Measurements from ENCODE around the gene DMXL1.

Gene DMXL1, protein sequence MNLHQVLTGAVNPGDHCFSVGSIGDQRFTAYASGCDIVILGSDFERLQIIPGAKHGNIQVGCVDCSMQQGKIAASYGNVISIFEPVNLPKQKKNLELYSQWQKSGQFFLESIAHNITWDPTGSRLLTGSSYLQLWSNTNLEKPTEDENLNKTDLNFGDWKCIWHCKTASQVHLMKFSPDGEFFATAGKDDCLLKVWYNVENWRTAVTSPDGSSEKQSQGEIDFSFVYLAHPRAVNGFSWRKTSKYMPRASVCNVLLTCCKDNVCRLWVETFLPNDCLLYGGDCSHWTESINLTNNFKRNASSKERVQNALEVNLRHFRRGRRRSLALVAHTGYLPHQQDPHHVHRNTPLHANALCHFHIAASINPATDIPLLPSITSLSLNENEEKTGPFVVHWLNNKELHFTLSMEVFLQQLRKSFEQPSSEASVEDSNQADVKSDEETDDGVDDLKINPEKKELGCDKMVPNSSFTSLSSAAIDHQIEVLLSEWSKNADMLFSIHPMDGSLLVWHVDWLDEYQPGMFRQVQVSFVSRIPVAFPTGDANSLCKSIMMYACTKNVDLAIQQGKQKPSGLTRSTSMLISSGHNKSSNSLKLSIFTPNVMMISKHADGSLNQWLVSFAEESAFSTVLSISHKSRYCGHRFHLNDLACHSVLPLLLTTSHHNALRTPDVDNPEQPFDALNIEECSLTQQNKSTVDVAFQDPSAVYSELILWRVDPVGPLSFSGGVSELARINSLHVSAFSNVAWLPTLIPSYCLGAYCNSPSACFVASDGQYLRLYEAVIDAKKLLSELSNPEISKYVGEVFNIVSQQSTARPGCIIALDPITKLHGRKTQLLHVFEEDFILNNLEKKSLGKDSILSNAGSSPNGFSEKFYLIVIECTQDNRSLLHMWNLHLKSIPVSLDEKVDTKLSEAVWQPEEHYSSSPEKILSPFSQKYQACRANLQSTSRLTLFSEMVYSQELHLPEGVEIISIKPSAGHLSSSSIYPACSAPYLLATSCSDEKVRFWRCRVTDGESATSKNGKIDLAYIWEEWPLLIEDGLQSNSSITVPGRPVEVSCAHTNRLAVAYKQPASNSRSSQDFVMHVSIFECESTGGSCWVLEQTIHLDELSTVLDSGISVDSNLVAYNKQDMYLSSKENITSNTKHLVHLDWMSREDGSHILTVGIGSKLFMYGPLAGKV (N-terminal part only)

DNA sequence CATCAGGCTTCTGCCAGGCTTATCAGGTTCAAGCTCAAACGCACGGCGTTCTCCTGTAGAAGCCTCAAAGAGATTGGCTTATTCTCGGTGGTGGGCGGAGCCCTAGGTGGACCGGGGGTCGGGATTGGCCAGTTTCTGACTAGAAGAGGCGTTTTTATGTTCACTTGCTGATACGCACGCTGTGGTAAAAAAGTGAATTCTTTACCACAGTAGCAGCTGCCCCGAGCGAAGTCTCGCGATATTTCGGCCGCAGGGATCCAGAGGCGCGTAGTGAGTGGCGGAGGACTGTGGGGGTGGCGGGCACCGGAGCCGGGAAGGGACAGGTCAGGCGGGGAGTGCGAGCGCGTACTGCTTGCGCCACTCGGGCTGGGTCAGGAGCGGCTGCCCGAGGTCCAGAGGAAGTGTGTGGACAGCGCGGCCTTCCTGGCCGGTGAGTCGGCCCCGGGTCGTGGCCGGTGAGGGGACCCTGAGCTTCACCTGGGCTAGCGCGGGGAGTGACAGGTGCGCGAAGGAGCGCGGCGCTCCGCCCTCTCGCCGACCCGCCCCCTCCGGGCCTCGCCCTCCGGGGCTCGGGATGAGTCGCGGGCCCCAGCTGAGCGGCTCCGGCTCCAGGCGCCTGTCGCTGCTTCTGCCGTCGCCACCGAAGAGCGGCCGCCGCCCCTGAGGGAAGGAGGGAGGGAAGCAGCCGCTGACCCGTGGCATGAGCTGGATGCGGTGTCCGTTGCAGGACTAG lies at the start of gene DMXL1:
Gene DMXL1 (plus strand): TSS at position 260 of the 733 bp plus-strand sequence. CDS start 483 bp downstream, outside the sequence.
- Mint-ChIP-seq H3K27me3 (no peaks in the 10 kb centered on the region), H3K9me3 (no peaks in the 10 kb centered on the region), H3K4me3 (peak within 1 kb of the TSS; percentile 89), H3K27ac (peak within 1 kb of the TSS; percentile 97), H3K4me1 (ENCODE audit: low read depth) (peaks cover 42% of the 10 kb centered on the region), H3K36me3 (ENCODE audit: low read depth) (peaks cover 25% of the 10 kb centered on the region)
- intact Hi-C loops (cut with micrococcal nuclease) = loop anchor here (5.0 kb wide), 4 partner anchors 49 to 341 kb away; partner anchors contain the start of gene DTWD2

DNA sequence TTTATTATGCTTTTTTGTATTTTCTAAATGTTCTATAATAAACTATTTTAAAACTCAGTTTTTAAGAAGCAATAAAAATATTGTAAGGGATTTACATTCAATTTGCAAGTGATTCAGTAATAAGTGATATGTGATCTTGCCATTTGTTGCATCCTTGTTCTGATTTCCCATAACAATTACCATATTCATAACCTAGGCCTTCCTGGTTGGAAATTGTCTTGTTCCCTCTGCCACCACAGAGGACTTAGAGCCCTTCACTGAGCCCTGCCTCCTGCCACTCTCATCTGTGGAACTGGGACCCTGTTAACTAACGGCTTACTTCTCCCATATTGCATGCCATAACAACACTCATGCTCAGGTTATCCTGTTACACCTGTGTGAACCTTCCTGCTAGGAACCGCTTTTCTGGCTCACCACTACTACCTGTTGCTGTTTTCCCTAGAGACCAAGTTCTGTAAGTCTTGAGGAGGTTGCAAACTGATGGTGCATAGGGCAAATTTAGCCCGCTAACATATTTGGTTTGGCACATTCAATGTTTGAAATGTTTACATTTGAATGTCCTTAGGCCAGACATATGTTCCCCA lies 49.6 kb upstream of the DMXL1 start:
- intact Hi-C loops (cut with micrococcal nuclease) = loop anchor here (5.0 kb wide), 1 partner anchor 51 kb away; the partner anchor contains the start of gene DMXL1
- peaks cover 49% of the 10 kb centered on the region for H3K4me1 Mint-ChIP-seq (ENCODE audit: low read depth)
- peak overlapping the region; percentile 54 for H3K27ac Mint-ChIP-seq
- peaks cover 8% of the 10 kb centered on the region for H3K9me3 Mint-ChIP-seq
- no peaks in the 10 kb centered on the region for H3K27me3 Mint-ChIP-seq
- H3K36me3 Mint-ChIP-seq (ENCODE audit: low read depth) = no peaks in the 10 kb centered on the region
- H3K4me3 Mint-ChIP-seq = no peak overlapping the region

DNA sequence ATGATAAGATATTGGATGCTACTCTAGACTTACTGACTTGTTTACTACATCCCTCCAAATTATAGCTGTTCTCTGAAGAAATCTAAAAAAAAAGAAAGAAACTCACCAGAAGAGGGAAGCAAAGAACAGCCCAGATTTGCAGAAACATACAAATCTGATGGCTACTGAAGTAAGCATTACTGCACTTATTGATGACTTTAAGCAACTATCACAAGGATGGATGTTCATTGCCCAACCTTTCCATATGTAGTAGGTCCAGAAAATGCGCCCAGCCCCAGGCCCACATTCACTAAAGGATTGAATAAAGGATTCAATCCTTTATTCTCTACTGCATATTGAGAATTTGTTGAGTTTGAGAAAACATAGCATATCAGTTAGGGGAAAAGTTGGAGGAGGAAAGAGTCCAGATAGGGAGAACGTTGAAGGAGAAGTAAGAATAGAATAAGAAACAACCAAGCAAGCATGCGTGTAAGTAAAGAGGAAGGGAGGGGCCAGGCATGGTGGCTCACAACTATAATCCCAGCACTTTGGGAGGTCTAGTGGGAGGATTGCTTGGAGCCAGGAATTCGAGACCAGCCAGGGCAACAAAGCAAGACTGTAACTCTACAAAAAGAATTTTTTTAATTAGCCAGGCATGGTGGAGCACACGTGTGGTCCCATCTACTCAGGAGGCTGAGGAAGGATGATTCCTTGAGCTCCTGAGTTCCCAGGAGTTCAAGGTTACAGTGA lies 48.7 kb upstream of the DMXL1 start:
- H3K27me3 Mint-ChIP-seq = no peaks in the 10 kb centered on the region
- no peaks in the 10 kb centered on the region for H3K36me3 Mint-ChIP-seq (ENCODE audit: low read depth)
- H3K27ac Mint-ChIP-seq = peak overlapping the region; percentile 54
- H3K4me3 Mint-ChIP-seq = no peak overlapping the region
- H3K9me3 Mint-ChIP-seq = peaks cover 8% of the 10 kb centered on the region
- intact Hi-C loops (cut with micrococcal nuclease) = loop anchor here (5.0 kb wide), 1 partner anchor 50 kb away; the partner anchor contains the start of gene DMXL1
- peaks cover 42% of the 10 kb centered on the region for H3K4me1 Mint-ChIP-seq (ENCODE audit: low read depth)

DNA sequence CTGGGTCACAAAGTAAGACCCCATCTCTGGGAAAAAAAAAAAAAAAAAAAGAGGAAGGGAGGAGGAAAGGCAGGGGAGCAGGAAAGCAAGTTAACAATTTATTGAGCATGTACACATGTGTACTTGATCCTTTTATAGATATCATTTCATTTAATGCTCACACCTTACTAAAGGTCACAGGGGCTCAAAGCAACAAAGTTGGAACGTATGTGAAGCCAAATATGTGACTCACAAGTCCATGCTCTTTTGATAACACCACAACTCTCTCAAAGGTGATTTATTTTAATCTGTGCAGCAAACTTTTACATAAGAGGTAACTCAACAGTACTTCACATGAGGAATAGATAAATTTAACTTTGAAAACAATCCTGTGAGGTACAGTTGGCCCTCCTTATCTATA lies 48.1 kb upstream of the DMXL1 start:
- peak overlapping the region; percentile 54 for H3K27ac Mint-ChIP-seq
- H3K27me3 Mint-ChIP-seq = no peaks in the 10 kb centered on the region

DNA sequence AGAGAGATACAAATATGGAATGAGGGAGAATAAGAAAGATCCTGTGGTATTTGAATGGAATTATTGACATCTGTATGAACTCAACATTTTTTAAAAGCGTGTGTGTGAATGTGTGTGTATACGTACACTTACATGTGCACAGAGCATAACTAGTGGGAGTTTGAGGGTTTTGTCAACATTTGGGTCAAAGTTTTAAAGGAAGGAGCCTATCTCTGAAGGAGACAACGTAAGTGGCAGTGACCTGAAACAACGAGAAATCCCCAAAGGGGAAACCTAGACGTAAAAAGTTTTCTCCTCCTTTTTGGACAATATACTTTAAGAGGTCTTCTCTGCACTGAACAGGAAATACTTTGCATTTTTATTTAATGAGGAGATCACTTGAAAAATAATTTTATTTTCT lies 42.3 kb upstream of the DMXL1 start:
- no peaks in the 10 kb centered on the region for H3K27me3 Mint-ChIP-seq
- no peaks in the 10 kb centered on the region for H3K36me3 Mint-ChIP-seq (ENCODE audit: low read depth)
- peaks cover 29% of the 10 kb centered on the region for H3K4me1 Mint-ChIP-seq (ENCODE audit: low read depth)
- peaks cover 8% of the 10 kb centered on the region for H3K9me3 Mint-ChIP-seq
- H3K4me3 Mint-ChIP-seq = no peak overlapping the region
- intact Hi-C loops (cut with micrococcal nuclease) = no loop called here
- no peak overlapping the region for H3K27ac Mint-ChIP-seq

More for the DNA sequence above, 48.1 kb upstream of the DMXL1 start:
- Mint-ChIP-seq H3K4me3 (no peak overlapping the region), H3K36me3 (ENCODE audit: low read depth) (no peaks in the 10 kb centered on the region), H3K4me1 (ENCODE audit: low read depth) (peaks cover 42% of the 10 kb centered on the region), H3K9me3 (peaks cover 8% of the 10 kb centered on the region)
- intact Hi-C loops (cut with micrococcal nuclease) = loop anchor here (5.0 kb wide), 1 partner anchor 50 kb away; the partner anchor contains the start of gene DMXL1

DNA sequence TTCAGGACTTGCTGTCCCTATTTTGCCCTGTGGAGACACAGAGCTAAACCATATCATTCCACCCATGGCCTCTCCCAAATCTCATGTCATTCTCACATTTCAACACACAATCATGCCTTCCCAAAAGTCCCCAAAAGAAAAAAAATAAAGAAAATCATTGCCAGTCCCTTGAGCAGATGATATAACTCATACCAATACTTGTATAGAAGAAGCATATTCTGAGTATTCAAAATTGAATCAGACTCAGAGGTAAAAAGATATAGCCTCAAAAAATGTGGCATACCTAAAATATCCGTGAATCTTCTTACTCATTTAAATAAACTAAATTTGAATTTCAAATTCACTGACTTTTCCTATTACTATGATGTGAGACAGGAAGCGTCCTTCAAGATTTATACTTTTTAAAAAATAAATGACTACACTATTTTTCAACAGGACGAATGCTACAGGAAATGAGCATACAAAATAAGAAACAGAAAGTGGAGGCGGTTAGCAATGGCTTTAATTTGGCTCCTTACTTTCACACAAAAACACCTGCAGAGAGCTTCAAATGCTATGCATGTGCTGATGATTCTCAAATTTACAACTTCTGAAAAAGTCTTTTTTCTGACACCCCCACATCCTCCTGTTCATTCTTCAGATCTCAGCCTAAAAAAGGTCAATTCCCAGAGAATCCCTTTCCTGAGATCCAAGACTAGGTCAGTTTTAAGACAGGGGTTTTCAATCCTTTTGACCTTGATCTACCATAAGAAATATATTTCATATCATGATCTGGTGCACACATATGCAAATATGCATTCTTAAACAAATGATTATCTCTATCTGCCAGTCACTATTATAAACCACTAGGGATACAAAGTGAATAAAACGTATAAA lies 39.6 kb upstream of the DMXL1 start:
- Mint-ChIP-seq H3K4me3 (no peak overlapping the region), H3K27ac (peak overlapping the region; percentile 18), H3K9me3 (no peaks in the 10 kb centered on the region), H3K4me1 (ENCODE audit: low read depth) (peaks cover 27% of the 10 kb centered on the region), H3K27me3 (no peaks in the 10 kb centered on the region), H3K36me3 (ENCODE audit: low read depth) (no peaks in the 10 kb centered on the region)
- intact Hi-C loops (cut with micrococcal nuclease) = no loop called here

DNA sequence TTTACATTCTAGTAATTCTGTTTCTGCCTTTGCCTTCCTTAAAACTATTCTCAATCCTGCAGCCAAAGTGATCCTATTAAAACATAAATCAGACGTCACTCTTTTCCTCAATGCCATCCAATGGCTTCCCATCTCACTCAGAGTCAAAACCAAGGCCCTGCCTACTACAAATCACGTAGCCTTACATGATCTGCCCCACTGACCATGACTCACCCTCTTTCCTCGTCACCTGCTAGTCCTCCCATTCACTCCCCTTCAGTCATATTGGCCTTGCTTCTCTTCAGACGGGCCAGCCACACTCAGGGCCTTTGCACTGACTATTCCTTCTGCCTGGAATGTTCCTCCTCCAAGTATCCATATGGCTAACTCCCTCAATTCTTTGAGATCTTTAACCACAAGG lies 39.0 kb upstream of the DMXL1 start:
- peak overlapping the region; percentile 18 for H3K27ac Mint-ChIP-seq
- no peaks in the 10 kb centered on the region for H3K27me3 Mint-ChIP-seq
- no peak overlapping the region for H3K4me3 Mint-ChIP-seq
- H3K4me1 Mint-ChIP-seq (ENCODE audit: low read depth) = peaks cover 27% of the 10 kb centered on the region
- no peaks in the 10 kb centered on the region for H3K36me3 Mint-ChIP-seq (ENCODE audit: low read depth)
- no peaks in the 10 kb centered on the region for H3K9me3 Mint-ChIP-seq
- intact Hi-C loops (cut with micrococcal nuclease) = no loop called here

DNA sequence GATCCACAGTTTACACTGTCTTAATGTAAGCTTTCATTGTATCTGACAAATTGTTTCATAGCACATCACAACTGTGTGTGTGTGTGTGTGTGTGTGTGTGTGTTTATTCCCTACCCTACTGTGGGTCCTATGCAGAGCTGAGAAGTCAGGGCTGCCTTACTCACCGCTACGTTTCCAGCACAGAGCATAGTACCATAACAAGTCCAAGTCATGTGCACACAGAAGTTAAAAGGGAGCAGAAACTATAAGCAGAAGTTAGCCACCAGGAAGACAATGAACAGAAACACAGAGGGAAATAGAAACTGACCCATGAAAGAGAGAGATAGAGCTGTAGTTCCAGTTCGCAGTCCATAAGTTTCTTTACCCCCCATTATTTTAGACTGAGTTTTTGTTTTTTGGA lies 38.2 kb upstream of the DMXL1 start:
- no peaks in the 10 kb centered on the region for H3K27me3 Mint-ChIP-seq
- no peaks in the 10 kb centered on the region for H3K9me3 Mint-ChIP-seq
- H3K4me1 Mint-ChIP-seq (ENCODE audit: low read depth) = peaks cover 27% of the 10 kb centered on the region
- intact Hi-C loops (cut with micrococcal nuclease) = no loop called here
- H3K27ac Mint-ChIP-seq = peak overlapping the region; percentile 18
- H3K4me3 Mint-ChIP-seq = peak overlapping the region; percentile 21
- no peaks in the 10 kb centered on the region for H3K36me3 Mint-ChIP-seq (ENCODE audit: low read depth)

DNA sequence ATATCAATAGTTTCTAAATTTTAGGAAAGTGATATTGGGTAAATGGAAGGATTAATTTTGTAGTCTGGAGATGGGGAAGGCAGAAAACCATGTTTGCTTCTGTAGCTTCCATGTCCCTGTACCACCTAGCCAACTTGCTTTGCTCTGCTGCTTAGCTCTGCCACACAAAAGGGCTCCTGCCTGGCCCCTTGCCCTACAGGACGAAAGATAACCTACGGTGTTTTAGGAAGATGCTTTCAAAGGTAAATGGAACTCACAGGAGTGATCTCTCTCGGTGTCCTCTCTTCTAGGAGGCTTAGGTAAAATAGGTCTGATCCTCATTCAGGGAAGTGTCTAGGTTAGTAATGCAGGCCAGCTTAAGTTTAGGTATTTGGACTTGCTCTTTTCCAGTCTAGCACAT lies 37.8 kb upstream of the DMXL1 start:
- Mint-ChIP-seq H3K36me3 (ENCODE audit: low read depth) (no peaks in the 10 kb centered on the region), H3K27me3 (no peaks in the 10 kb centered on the region), H3K4me3 (no peak overlapping the region), H3K4me1 (ENCODE audit: low read depth) (peaks cover 27% of the 10 kb centered on the region), H3K9me3 (no peaks in the 10 kb centered on the region), H3K27ac (peak overlapping the region; percentile 18)
- intact Hi-C loops (cut with micrococcal nuclease) = no loop called here

DNA sequence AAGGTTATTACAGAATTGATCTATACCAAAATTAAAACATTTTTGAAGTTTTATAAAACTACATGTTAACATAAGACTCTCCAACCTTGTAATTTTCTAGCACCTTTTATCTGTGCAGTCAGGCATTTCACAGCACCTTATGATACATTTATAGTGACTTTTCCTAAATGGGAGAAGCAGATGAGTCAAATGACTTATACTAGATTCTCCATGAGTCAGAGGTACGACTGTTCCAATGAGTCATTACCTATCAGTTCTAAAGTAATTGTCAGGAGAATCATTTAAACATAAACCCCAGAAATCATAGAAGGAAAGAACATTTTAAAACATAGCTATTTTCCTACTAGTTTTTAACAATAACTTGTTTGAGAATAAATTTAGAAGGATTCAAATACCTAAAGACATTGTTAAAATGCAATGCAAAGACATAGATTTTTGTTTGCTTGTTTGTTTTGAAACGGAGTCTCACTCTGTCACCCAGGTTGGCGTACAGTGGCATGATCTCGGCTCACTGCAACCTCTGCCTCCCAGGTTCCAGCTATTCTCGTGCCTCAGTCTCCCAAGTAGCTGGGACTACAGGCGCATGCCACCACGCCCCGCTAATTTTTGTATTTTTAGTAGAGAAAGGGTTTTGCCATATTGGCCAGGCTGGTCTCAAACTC lies 34.7 kb upstream of the DMXL1 start:
- no peak overlapping the region for H3K4me3 Mint-ChIP-seq

DNA sequence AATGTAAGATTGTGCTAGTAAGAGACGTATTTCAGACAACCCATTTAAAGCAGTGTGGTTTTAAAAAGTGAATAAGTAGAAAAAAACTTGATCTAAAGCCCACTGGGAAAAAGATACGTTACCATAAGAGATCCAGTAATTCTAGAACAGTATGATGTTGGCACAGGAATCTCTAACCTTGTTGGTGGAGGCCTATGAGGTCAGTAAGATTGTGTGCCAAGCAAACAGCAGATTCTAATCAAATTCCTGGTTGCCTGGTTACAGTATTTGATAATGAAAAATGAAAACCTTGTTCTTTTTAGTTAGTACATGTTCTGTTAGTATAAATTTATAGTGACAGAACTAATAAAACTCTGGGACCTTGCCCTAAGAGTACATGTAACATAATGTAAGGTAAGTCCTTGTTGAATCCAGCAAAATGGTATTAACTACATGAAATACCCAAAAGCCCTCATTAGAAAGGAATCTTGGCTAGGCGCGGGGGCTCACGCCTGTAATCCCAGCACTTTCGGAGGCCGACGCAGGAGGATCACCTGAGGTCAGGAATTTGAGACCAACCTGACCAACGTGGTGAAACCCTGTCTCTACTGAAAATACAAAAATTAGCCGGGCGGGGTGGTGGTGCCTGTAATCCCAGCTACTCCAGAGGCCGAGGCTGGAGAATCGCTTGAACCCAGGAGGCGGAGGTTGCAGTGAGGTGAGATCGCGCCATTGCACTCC lies 33.2 kb upstream of the DMXL1 start:
- intact Hi-C loops (cut with micrococcal nuclease) = no loop called here
- H3K4me3 Mint-ChIP-seq = no peak overlapping the region
- H3K27ac Mint-ChIP-seq = no peak overlapping the region
- no peaks in the 10 kb centered on the region for H3K36me3 Mint-ChIP-seq (ENCODE audit: low read depth)
- no peaks in the 10 kb centered on the region for H3K27me3 Mint-ChIP-seq
- H3K9me3 Mint-ChIP-seq = no peaks in the 10 kb centered on the region
- H3K4me1 Mint-ChIP-seq (ENCODE audit: low read depth) = peaks cover 10% of the 10 kb centered on the region

More for the DNA sequence above, 34.7 kb upstream of the DMXL1 start:
- no peaks in the 10 kb centered on the region for H3K36me3 Mint-ChIP-seq (ENCODE audit: low read depth)
- no peak overlapping the region for H3K27ac Mint-ChIP-seq
- intact Hi-C loops (cut with micrococcal nuclease) = no loop called here
- no peaks in the 10 kb centered on the region for H3K9me3 Mint-ChIP-seq
- no peaks in the 10 kb centered on the region for H3K27me3 Mint-ChIP-seq
- H3K4me1 Mint-ChIP-seq (ENCODE audit: low read depth) = peaks cover 20% of the 10 kb centered on the region
